HTERT RPE-1 (cell line): Measurements from ENCODE around the gene BEST3.
"Not testable (repeated sequence)": the region's sequence is repeated elsewhere in the genome, so short reads cannot be mapped to it uniquely, and the experiment has no call there.

Source experiments
- in situ Hi-C: fragments of 300-500 bp; cut with MboI; formaldehyde crosslinking; loops from 4 replicates; pipeline ENCODE4 v1.14.3; 2020; ENCODE audit warnings: low sequenced_read_pairs

The BEST3 gene

GRCh38 chr12:69608114-69608513 lies 91.0 kb downstream of the BEST3 start:
- in situ Hi-C loops = no loop called here

DNA sequence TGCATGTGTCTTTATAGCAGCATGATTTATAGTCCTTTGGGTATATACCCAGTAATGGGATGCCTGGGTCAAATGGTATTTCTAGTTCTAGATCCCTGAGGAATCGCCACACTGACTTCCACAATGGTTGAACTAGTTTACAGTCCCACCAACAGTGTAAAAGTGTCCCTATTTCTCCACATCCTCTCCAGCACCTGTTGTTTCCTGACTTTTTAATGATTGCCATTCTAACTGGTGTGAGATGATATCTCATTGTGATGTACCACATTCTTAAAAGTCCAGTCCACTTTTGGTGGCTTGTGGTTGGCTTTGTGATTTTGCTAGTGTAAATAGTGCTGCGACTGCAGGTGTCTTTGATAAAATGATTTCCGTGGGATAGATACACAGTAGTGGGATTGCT lies 94.8 kb downstream of the BEST3 start:
- in situ Hi-C loops = not testable (repeated sequence)
